Mesendoderm (in vitro differentiated cells): Measurements from ENCODE around the gene FBXL17.

ENCODE experiments used
- DNase-seq: peaks from one replicate; pipeline ENCODE4 v3.0.0; 2013
- H2AK5ac ChIP-seq: 2 replicates; pipeline ENCODE4 v1.6.1; 2013; ENCODE audit warnings: low read length, inconsistent platforms
- H2BK120ac ChIP-seq: 2 replicates; pipeline ENCODE4 v1.6.1; 2013; ENCODE audit warnings: low read depth, mild to moderate bottlenecking, low read length, moderate library complexity, mixed read lengths
- H2BK15ac ChIP-seq: replicated peaks from 2 replicates; pipeline ENCODE4 v1.6.1; 2013; ENCODE audit warnings: low read depth, mild to moderate bottlenecking, moderate library complexity
- H2BK5ac ChIP-seq: 2 replicates; pipeline ENCODE4 v1.6.1; 2013; ENCODE audit warnings: low read length, inconsistent platforms
- H3K18ac ChIP-seq: 2 replicates; pipeline ENCODE4 v1.6.1; 2013; ENCODE audit warnings: mild to moderate bottlenecking, low read length, mixed read lengths
- H3K23ac ChIP-seq: one replicate; pipeline ENCODE4 v1.6.1; 2013; ENCODE audit warnings: low read length
- H3K27ac ChIP-seq: 2 replicates; pipeline ENCODE4 v1.5.1; 2013; ENCODE audit warnings: low read depth, mild to moderate bottlenecking, inconsistent platforms, low read length, moderate library complexity
- H3K27me3 ChIP-seq: 2 replicates; pipeline ENCODE4 v1.6.1; 2013; ENCODE audit warnings: low read length, control low read depth, mild to moderate bottlenecking, inconsistent platforms; ENCODE audit not compliant: insufficient read depth, poor library complexity
- H3K36me3 ChIP-seq: 2 replicates; pipeline ENCODE4 v1.6.1; 2013; ENCODE audit warnings: low read length, inconsistent platforms; ENCODE audit not compliant: control insufficient read depth, insufficient read depth
- H3K4ac ChIP-seq: one replicate; pipeline ENCODE4 v1.6.1; 2013; ENCODE audit warnings: low read depth, mild to moderate bottlenecking, low read length, moderate library complexity
- H3K4me1 ChIP-seq: 2 replicates; pipeline ENCODE4 v1.6.1; 2013; ENCODE audit warnings: low read depth, low read length, inconsistent platforms; ENCODE audit not compliant: control insufficient read depth
- H3K4me2 ChIP-seq: 2 replicates; pipeline ENCODE4 v1.6.1; 2013; ENCODE audit warnings: low read length
- H3K4me3 ChIP-seq: 2 replicates; pipeline ENCODE4 v1.5.1; 2013; ENCODE audit warnings: mild to moderate bottlenecking, low read length
- H3K56ac ChIP-seq: one replicate; pipeline ENCODE4 v1.6.1; 2013; ENCODE audit warnings: low read length
- H3K79me1 ChIP-seq: 2 replicates; pipeline ENCODE4 v1.6.1; 2013; ENCODE audit warnings: low read length, inconsistent platforms
- H3K79me2 ChIP-seq: 2 replicates; pipeline ENCODE4 v1.6.1; 2013; ENCODE audit warnings: mild to moderate bottlenecking, low read length; ENCODE audit not compliant: control insufficient read depth, insufficient read depth
- H3K9ac ChIP-seq: 2 replicates; pipeline ENCODE4 v1.6.1; 2013; ENCODE audit warnings: low read length, inconsistent platforms
- H4K5ac ChIP-seq: one replicate; pipeline ENCODE4 v1.6.1; 2013; ENCODE audit warnings: low read length
- H4K8ac ChIP-seq: one replicate; pipeline ENCODE4 v1.6.1; 2013; ENCODE audit warnings: low read depth, mild to moderate bottlenecking, control low read depth, low read length, moderate library complexity
- WGBS: extraction: QIAGEN DNeasy Blood & Tissue Kit; methylation state at CpG from one replicate; pipeline ENCODE4 v1.1.7; 2013; ENCODE audit warnings: low lambda C conversion rate, missing lambda C conversion rate; ENCODE audit not compliant: insufficient coverage; ENCODE audit errors: extremely low coverage; 5-methylcytosine and 5-hydroxymethylcytosine counted together

FBXL17 gene

GRCh38 chr5:108238461-108238860, 143.4 kb downstream of the FBXL17 start:
- H3K27ac ChIP-seq: no peak overlapping the region
- no peak overlapping the region for H3K4me2 ChIP-seq
- no peaks in the 10 kb centered on the region for H3K79me2 ChIP-seq
- H3K23ac ChIP-seq: no peak overlapping the region
- no peak overlapping the region for H2AK5ac ChIP-seq
- H2BK15ac ChIP-seq: no peak overlapping the region
- H3K27me3 ChIP-seq: no peaks in the 10 kb centered on the region
- no peak overlapping the region for H3K4ac ChIP-seq
- no peaks in the 10 kb centered on the region for H3K79me1 ChIP-seq
- H3K4me3 ChIP-seq: no peak overlapping the region
- DNase-seq: no peak
- H3K18ac ChIP-seq: no peak overlapping the region
- H3K56ac ChIP-seq: no peak overlapping the region
- H3K4me1 ChIP-seq: no peaks in the 10 kb centered on the region
- WGBS: no CpG with 5 or more reads among the region's 4 CpGs
- H3K9ac ChIP-seq: no peak overlapping the region
- H2BK5ac ChIP-seq: no peak overlapping the region
- no peak overlapping the region for H2BK120ac ChIP-seq
- H4K8ac ChIP-seq: no peak overlapping the region
- no peaks in the 10 kb centered on the region for H3K36me3 ChIP-seq
- H4K5ac ChIP-seq: no peak overlapping the region

- Histone ChIP-seq H2BK15ac (no peak overlapping the region), H4K8ac (no peak overlapping the region), H3K56ac (no peak overlapping the region), H3K79me1 (no peaks in the 10 kb centered on the region), H3K9ac (no peak overlapping the region), H3K4ac (no peak overlapping the region), H3K27ac (no peak overlapping the region), H2AK5ac (no peak overlapping the region), H3K4me1 (no peaks in the 10 kb centered on the region), H3K36me3 (no peaks in the 10 kb centered on the region), H4K5ac (no peak overlapping the region), H3K4me2 (no peak overlapping the region), H3K4me3 (no peak overlapping the region), H3K27me3 (no peaks in the 10 kb centered on the region), H3K18ac (no peak overlapping the region), H3K79me2 (no peaks in the 10 kb centered on the region), H2BK120ac (no peak overlapping the region), H3K23ac (no peak overlapping the region), H2BK5ac (no peak overlapping the region)
- WGBS: no CpG with 5 or more reads among the region's 3 CpGs
- DNase-seq: peak; percentile 6
These were observed 148.2 kb downstream of the FBXL17 start for GRCh38 chr5:108233617-108234155.

DNA sequence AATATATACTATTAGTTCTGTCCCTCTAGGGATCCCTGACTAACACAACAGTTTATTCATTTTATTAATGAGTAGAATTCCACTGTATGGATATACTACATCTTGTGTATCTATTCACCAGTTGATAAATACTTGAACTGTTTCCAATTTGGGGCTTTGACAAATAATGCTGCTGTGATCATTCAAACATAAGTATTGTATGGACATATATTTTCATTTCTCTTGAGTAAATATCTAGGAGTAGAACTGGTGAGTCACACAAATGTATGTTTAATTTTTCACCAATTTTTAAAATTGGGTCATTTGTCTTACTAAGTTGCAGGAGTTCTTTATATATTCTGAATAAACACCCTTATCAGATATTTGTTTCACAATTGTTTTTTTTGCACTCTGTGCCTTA, 149.1 kb downstream of the FBXL17 start:
- H3K27ac ChIP-seq: no peak overlapping the region
- no peak overlapping the region for H3K18ac ChIP-seq
- no peaks in the 10 kb centered on the region for H3K4me1 ChIP-seq
- H3K4ac ChIP-seq: no peak overlapping the region
- no peaks in the 10 kb centered on the region for H3K36me3 ChIP-seq
- H2BK120ac ChIP-seq: no peak overlapping the region
- no peak overlapping the region for H2BK5ac ChIP-seq
- H2BK15ac ChIP-seq: no peak overlapping the region
- no peak overlapping the region for H3K4me2 ChIP-seq
- no peak overlapping the region for H2AK5ac ChIP-seq
- H3K56ac ChIP-seq: no peak overlapping the region
- no peak overlapping the region for H3K23ac ChIP-seq
- H3K79me1 ChIP-seq: no peaks in the 10 kb centered on the region
- H3K27me3 ChIP-seq: no peaks in the 10 kb centered on the region
- no peak overlapping the region for H4K5ac ChIP-seq
- H3K79me2 ChIP-seq: no peaks in the 10 kb centered on the region
- no peak overlapping the region for H3K9ac ChIP-seq
- H4K8ac ChIP-seq: no peak overlapping the region
- H3K4me3 ChIP-seq: no peak overlapping the region
- DNase-seq: no peak

DNA sequence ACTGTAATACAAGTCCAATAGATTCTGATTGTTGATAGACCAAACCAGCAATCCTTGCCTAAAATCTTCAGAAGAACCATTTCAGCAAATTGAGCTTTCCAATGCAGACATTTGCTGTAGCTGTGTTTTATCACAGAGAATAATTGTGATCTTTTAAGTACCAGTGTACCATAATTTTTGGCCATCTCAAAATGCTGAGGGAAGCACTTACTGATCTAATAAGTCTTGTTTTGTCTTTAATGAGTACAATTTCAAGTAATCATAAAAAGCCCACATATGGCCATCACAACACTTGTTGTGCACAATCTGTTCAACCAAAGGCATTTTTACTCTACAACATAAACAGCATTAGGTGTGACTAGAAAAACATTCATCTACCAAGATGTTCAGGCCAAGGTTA, 159.9 kb downstream of the FBXL17 start:
- no peak for DNase-seq
- Histone ChIP-seq H3K18ac (no peak overlapping the region), H2BK120ac (no peak overlapping the region), H4K5ac (no peak overlapping the region), H3K27me3 (no peaks in the 10 kb centered on the region), H3K4me1 (no peaks in the 10 kb centered on the region), H2BK5ac (no peak overlapping the region), H3K27ac (no peak overlapping the region), H4K8ac (no peak overlapping the region), H3K56ac (no peak overlapping the region), H3K4me2 (no peak overlapping the region), H2AK5ac (no peak overlapping the region), H2BK15ac (no peak overlapping the region), H3K4ac (no peak overlapping the region), H3K9ac (no peak overlapping the region), H3K23ac (no peak overlapping the region), H3K79me2 (no peaks in the 10 kb centered on the region), H3K79me1 (no peaks in the 10 kb centered on the region), H3K4me3 (no peak overlapping the region), H3K36me3 (no peaks in the 10 kb centered on the region)

DNA sequence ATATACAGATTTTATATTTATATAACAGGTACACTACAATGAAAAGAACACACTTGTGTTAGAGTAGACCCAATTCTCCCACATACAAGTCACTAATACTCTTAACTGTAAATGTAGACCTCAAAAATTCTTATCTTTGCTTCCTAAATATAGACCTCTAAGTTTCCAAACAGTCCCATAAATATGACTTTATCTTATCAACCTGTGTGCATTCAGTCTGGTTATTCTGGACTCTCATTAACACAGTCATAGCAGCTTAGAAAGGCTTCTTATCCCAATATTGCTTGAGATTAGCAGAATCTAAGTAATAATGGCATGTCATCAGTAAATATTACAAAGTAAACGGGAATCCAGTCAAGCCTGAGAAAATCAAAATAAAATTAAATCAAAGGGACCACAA, 161.1 kb downstream of the FBXL17 start:
- Histone ChIP-seq H3K36me3 (no peaks in the 10 kb centered on the region), H3K4me3 (no peak overlapping the region), H3K23ac (no peak overlapping the region), H2AK5ac (no peak overlapping the region), H3K4ac (no peak overlapping the region), H4K8ac (no peak overlapping the region), H3K56ac (no peak overlapping the region), H2BK120ac (no peak overlapping the region), H3K18ac (no peak overlapping the region), H4K5ac (no peak overlapping the region), H3K79me1 (no peaks in the 10 kb centered on the region), H3K4me2 (no peak overlapping the region), H2BK5ac (no peak overlapping the region), H3K4me1 (no peaks in the 10 kb centered on the region), H3K79me2 (no peaks in the 10 kb centered on the region), H3K27me3 (no peaks in the 10 kb centered on the region), H3K9ac (no peak overlapping the region), H2BK15ac (no peak overlapping the region), H3K27ac (no peak overlapping the region)
- no CpG with 5 or more reads among the region's 1 CpG for WGBS
- DNase-seq: no peak

DNA sequence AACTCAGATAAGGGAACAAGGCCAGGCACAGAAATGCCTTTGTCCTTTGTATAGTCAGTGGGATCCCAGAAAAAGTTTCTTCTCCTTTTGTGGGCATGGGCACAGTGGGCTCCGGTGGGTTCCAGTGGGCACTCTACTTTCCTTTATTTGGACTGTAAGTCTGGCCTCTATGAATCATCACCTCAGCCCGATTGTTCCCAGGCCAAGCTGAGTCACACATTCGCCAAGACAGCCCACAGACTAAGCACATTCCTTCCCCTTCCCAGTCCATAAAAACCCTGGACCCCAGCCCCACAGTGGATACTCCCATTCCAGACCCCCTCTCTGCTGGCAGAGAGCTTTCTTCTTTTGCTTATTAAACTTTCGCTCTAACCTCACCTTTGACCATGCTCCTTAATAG, 165.0 kb downstream of the FBXL17 start:
- no CpG with 5 or more reads among the region's 4 CpGs for WGBS
- Histone ChIP-seq H2BK15ac (no peak overlapping the region), H2BK5ac (no peak overlapping the region), H3K4me2 (no peak overlapping the region), H3K79me2 (no peaks in the 10 kb centered on the region), H3K23ac (no peak overlapping the region), H3K27me3 (no peaks in the 10 kb centered on the region), H3K36me3 (no peaks in the 10 kb centered on the region), H3K9ac (no peak overlapping the region), H2AK5ac (no peak overlapping the region), H2BK120ac (no peak overlapping the region), H4K5ac (no peak overlapping the region), H3K4me1 (no peaks in the 10 kb centered on the region), H3K18ac (no peak overlapping the region), H4K8ac (no peak overlapping the region), H3K56ac (no peak overlapping the region), H3K79me1 (no peaks in the 10 kb centered on the region), H3K4ac (no peak overlapping the region), H3K4me3 (no peak overlapping the region), H3K27ac (no peak overlapping the region)
- DNase-seq: peak; percentile 51
